DOHH2 (cell line): ENCODE measurements around the gene BSDC1.
"Not testable (repeated sequence)": the region's sequence is repeated elsewhere in the genome, so short reads cannot be mapped to it uniquely, and the experiment has no call there.

Source experiments
- H3F3A ChIP-seq: fragments of 200-600 bp; sonication (generic), shearing (Covaris generic); 2 replicates; pipeline ENCODE4 v1.6.0; 2016; ENCODE audit warnings: antibody characterized with exemption, mild to moderate bottlenecking; ENCODE audit not compliant: control insufficient read depth, insufficient read depth
- H3K27ac ChIP-seq: fragments of 200-600 bp; sonication (generic); 2 replicates; pipeline ENCODE4 v1.5.1; 2014; ENCODE audit warnings: low read depth, mild to moderate bottlenecking, low read length, moderate library complexity
- H3K27me3 ChIP-seq: fragments of 200-600 bp; sonication (generic); 2 replicates; pipeline ENCODE4 v1.6.1; 2014; ENCODE audit warnings: mild to moderate bottlenecking, low read length, mixed read lengths; ENCODE audit not compliant: control insufficient read depth
- H3K36me3 ChIP-seq: fragments of 200-600 bp; sonication (generic); 2 replicates; pipeline ENCODE4 v1.6.1; 2014; ENCODE audit warnings: mild to moderate bottlenecking, low read length, moderate library complexity, mixed read lengths; ENCODE audit not compliant: control insufficient read depth
- H3K4me1 ChIP-seq: fragments of 200-600 bp; sonication (generic); 2 replicates; pipeline ENCODE4 v1.6.1; 2014; ENCODE audit warnings: mild to moderate bottlenecking, low read length, mixed read lengths; ENCODE audit not compliant: control insufficient read depth
- H3K4me2 ChIP-seq: fragments of 200-600 bp; sonication (generic); 2 replicates; pipeline ENCODE4 v1.6.0; 2014; ENCODE audit warnings: mild to moderate bottlenecking, low read length, moderate library complexity
- H3K4me3 ChIP-seq: fragments of 200-600 bp; sonication (generic); 2 replicates; pipeline ENCODE4 v1.5.1; 2014; ENCODE audit warnings: mild to moderate bottlenecking, low read length, mixed read lengths
- H3K79me2 ChIP-seq: fragments of 200-600 bp; sonication (generic); 2 replicates; pipeline ENCODE4 v1.6.1; 2014; ENCODE audit warnings: mild to moderate bottlenecking, low read length, mixed read lengths; ENCODE audit not compliant: control insufficient read depth
- H3K9me2 ChIP-seq: fragments of 200-600 bp; sonication (generic); replicated peaks from 2 replicates; pipeline ENCODE4 v1.6.1; 2014; ENCODE audit warnings: mild to moderate bottlenecking, low read length, mixed read lengths; ENCODE audit not compliant: control insufficient read depth
- H3K9me3 ChIP-seq: fragments of 200-600 bp; sonication (generic); 2 replicates; pipeline ENCODE4 v1.6.1; 2014; ENCODE audit warnings: antibody characterized with exemption, low read length, mixed read lengths; ENCODE audit not compliant: control insufficient read depth, insufficient read depth
- H4K20me1 ChIP-seq: fragments of 200-600 bp; sonication (generic); 2 replicates; pipeline ENCODE4 v1.6.0; 2014; ENCODE audit warnings: low read depth, mild to moderate bottlenecking, antibody characterized with exemption, low read length, moderate library complexity; ENCODE audit not compliant: control insufficient read depth, insufficient read depth
- CTCF ChIP-seq: fragments of 200-600 bp; sonication (generic); IDR thresholded peaks from one replicate; pipeline ENCODE4 v1.5.1; 2014; ENCODE audit warnings: antibody characterized with exemption, mild to moderate bottlenecking, low read depth, low read length; ENCODE audit not compliant: poor library complexity, severe bottlenecking
- EZH2phosphoT487 ChIP-seq: fragments of 200-600 bp; sonication (generic); IDR thresholded peaks from 2 replicates; pipeline ENCODE4 v1.6.1; 2017; ENCODE audit warnings: borderline replicate concordance, mild to moderate bottlenecking, antibody characterized with exemption, low read length, moderate library complexity, mixed read lengths

BSDC1 gene

GRCh38 chr1:32356478-32356877 lies 37.8 kb downstream of the BSDC1 start:
- H3K36me3 ChIP-seq = no peaks in the 10 kb centered on the region
- H3K27ac ChIP-seq = no peak overlapping the region
- H3K27me3 ChIP-seq = no peaks in the 10 kb centered on the region
- no peak for TF ChIP-seq CTCF
- TF ChIP-seq EZH2phosphoT487 = no peak
- H3K9me2 ChIP-seq = no peaks in the 10 kb centered on the region
- H3K4me2 ChIP-seq = no peak overlapping the region
- H3K79me2 ChIP-seq = no peaks in the 10 kb centered on the region
- H3F3A ChIP-seq = 0 out of 2 replicates have a peak, but pooled peaks cover 4% of the 10 kb centered on the region
- H3K4me3 ChIP-seq = no peak overlapping the region
- H3K4me1 ChIP-seq = peaks cover 38% of the 10 kb centered on the region
- no peaks in the 10 kb centered on the region for H3K9me3 ChIP-seq
- no peaks in the 10 kb centered on the region for H4K20me1 ChIP-seq

- not testable (repeated sequence) for H3F3A ChIP-seq, H4K20me1 ChIP-seq, H3K36me3 ChIP-seq, H3K27ac ChIP-seq, H3K4me2 ChIP-seq, H3K79me2 ChIP-seq, H3K4me3 ChIP-seq, H3K27me3 ChIP-seq, H3K9me3 ChIP-seq, H3K9me2 ChIP-seq
- peaks cover 37% of the 10 kb centered on the region for H3K4me1 ChIP-seq
Measured at GRCh38 chr1:32355778-32356177, 38.5 kb downstream of the BSDC1 start.

- Histone ChIP-seq H3K27me3 (no peaks in the 10 kb centered on the region), H3K9me2 (no peaks in the 10 kb centered on the region), H3K4me2 (no peak overlapping the region), H3K9me3 (peaks cover 3% of the 10 kb centered on the region; the same call in 1 of the 2 replicates), H3K4me3 (no peak overlapping the region), H3K27ac (no peak overlapping the region), H3F3A (0 out of 2 replicates have a peak, but pooled peaks cover 4% of the 10 kb centered on the region), H3K4me1 (peaks cover 32% of the 10 kb centered on the region), H4K20me1 (no peaks in the 10 kb centered on the region), H3K79me2 (no peaks in the 10 kb centered on the region), H3K36me3 (no peaks in the 10 kb centered on the region)
- TF ChIP-seq CTCF (no peak), EZH2phosphoT487 (no peak)
Measured at GRCh38 chr1:32353886-32354570, 40.2 kb downstream of the BSDC1 start.

- no peaks in the 10 kb centered on the region for H4K20me1 ChIP-seq
- H3K27ac ChIP-seq = no peak overlapping the region
- no peaks in the 10 kb centered on the region for H3K27me3 ChIP-seq
- no peaks in the 10 kb centered on the region for H3K9me2 ChIP-seq
- H3K4me1 ChIP-seq = peaks cover 38% of the 10 kb centered on the region
- H3K4me3 ChIP-seq = no peak overlapping the region
- H3K36me3 ChIP-seq = no peaks in the 10 kb centered on the region
- peaks cover 3% of the 10 kb centered on the region; the same call in 1 of the 2 replicates for H3K9me3 ChIP-seq
- no peaks in the 10 kb centered on the region for H3K79me2 ChIP-seq
- no peak overlapping the region for H3K4me2 ChIP-seq
- 0 out of 2 replicates have a peak, but pooled peaks cover 2% of the 10 kb centered on the region for H3F3A ChIP-seq
- no peak for TF ChIP-seq EZH2phosphoT487
- TF ChIP-seq CTCF = no peak
Measured at GRCh38 chr1:32353431-32353830, 40.8 kb downstream of the BSDC1 start.
